Common myeloid progenitor, CD34-positive (primary cell): Measurements from ENCODE around the gene KIF13A.
A peak's percentile ranks its signal among the peaks of the same experiment; 100 is the strongest.

Experiments
- CTCF ChIA-PET: fragments of 350-600 bp; sonication (Branson Sonifier 250); formaldehyde crosslinking; loops from one replicate; lab custom pipeline; 2021; ENCODE audit warnings: antibody characterized with exemption; lab: Charles Lee
- POLR2A ChIA-PET: fragments of 350-600 bp; sonication (Branson Sonifier 250); formaldehyde crosslinking; loops from one replicate; lab custom pipeline; 2021; ENCODE audit warnings: antibody characterized with exemption; lab: Charles Lee
- DNase-seq, 3 donors: peaks; one replicate each; pipeline versions ENCODE4 v3.0.0 to v3.0.0-alpha.2; 2013
- H3K27ac ChIP-seq, 2 experiments: 1 replicate in 1 of 2; 2 replicates in 1 of 2; pipeline ENCODE4 v1.7.0; 2013; ENCODE audit warnings: inconsistent platforms in 2 of 2, low read length in 2 of 2, mild to moderate bottlenecking in 2 of 2, low read depth in 1 of 2, moderate library complexity in 1 of 2; ENCODE audit not compliant: severe bottlenecking in 2 of 2, insufficient read depth in 1 of 2, poor library complexity in 1 of 2
- H3K27me3 ChIP-seq, 5 experiments: replicated peaks in 2 of 5; 1 replicate in 3 of 5; 2 replicates in 2 of 5; pipeline versions ENCODE4 v1.6.1 to v1.7.0; 2013; ENCODE audit warnings: low read length in 4 of 5, mild to moderate bottlenecking in 2 of 5, moderate library complexity in 2 of 5, inconsistent platforms in 1 of 5; ENCODE audit not compliant: insufficient read depth in 5 of 5, control insufficient read depth in 4 of 5
- H3K36me3 ChIP-seq, 4 experiments: 1 replicate in 2 of 4; 2 replicates in 2 of 4; pipeline versions ENCODE4 v1.6.1 to v1.7.0; 2013; ENCODE audit warnings: low read length in 3 of 4, control low read depth in 1 of 4, mild to moderate bottlenecking in 1 of 4; ENCODE audit not compliant: control insufficient read depth in 4 of 4, insufficient read depth in 4 of 4
- H3K4me1 ChIP-seq, 4 experiments: 1 replicate in 3 of 4; 2 replicates in 1 of 4; pipeline versions ENCODE4 v1.6.1 to v1.7.1; 2013; ENCODE audit warnings: low read length in 3 of 4, mild to moderate bottlenecking in 3 of 4, control low read depth in 1 of 4, inconsistent platforms in 1 of 4, moderate library complexity in 1 of 4; ENCODE audit not compliant: control insufficient read depth in 4 of 4, insufficient read depth in 4 of 4; ENCODE audit errors: control extremely low read depth in 1 of 4
- H3K4me3 ChIP-seq, 7 experiments: 1 replicate in 4 of 7; 2 replicates in 3 of 7; pipeline versions ENCODE4 v1.5.1 to v1.7.0; 2013; ENCODE audit warnings: mild to moderate bottlenecking in 7 of 7, low read length in 6 of 7, moderate library complexity in 6 of 7, inconsistent platforms in 2 of 7, low read depth in 2 of 7, control low read depth in 1 of 7; ENCODE audit not compliant: insufficient read depth in 4 of 7, control insufficient read depth in 1 of 7; ENCODE audit errors: extremely low read depth in 1 of 7
- H3K9me3 ChIP-seq, 5 experiments: 1 replicate in 4 of 5; 2 replicates in 1 of 5; pipeline versions ENCODE4 v1.6.1 to v1.7.1; 2013; ENCODE audit warnings: low read length in 4 of 5, mild to moderate bottlenecking in 2 of 5, inconsistent platforms in 1 of 5, low read depth in 1 of 5, moderate library complexity in 1 of 5; ENCODE audit not compliant: control insufficient read depth in 4 of 5, insufficient read depth in 2 of 5; ENCODE audit errors: control extremely low read depth in 1 of 5
- WGBS: methylation state at CpG from one replicate; pipeline ENCODE4 v1.1.5; 2013; ENCODE audit not compliant: insufficient coverage; 5-methylcytosine and 5-hydroxymethylcytosine counted together

The KIF13A gene

DNA sequence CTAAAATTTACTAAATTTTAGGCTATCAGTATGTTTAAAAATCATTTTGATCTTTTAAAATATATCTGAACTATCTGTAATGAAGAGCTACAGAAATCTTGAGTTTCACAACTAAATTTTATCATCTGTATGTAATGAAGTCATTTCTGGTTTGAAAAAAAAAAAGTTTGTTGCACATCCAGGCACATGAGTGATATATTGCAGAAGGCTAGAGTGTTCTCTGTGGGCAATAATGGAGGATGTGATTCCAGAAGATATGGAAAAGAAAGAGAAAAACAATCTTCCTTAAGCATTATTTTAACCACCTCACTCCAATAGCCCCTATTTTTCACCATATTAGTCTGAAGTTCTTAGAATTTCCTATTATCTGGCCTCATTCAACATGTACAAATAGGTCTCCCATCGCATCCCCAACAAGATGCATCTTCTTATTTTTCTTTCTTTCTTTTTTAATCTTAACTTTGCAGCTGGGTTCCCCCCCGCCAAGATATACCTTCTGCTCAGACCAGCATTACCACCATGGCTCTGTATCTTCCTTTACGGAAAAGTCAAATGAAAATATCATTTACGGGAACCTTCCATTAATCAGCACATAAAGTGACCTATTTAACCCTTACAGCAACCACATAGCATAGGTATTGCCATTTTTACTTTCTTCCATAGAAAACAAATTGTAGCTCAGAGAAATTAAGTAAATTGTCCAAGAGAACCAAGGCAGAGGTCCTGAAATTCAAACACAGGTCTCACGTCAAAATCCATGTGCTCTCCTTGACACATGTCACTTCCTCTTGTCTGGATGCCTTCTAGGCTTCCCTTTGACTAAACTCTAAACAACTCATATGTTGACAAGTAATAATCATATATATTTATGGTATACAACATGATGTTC lies 116.9 kb downstream of the KIF13A start:
- 50% methylated on average over 4 of the region's 5 CpGs for WGBS
- no peaks in the 10 kb centered on the region for H3K27me3 ChIP-seq
- peaks cover 0 to 3% (median 0%) of the 10 kb centered on the region in 4 experiments for H3K36me3 ChIP-seq
- H3K4me1 ChIP-seq, result peaks cover 6 to 42% (median 11%) of the 10 kb centered on the region in 4 experiments
- no peaks in the 10 kb centered on the region for H3K9me3 ChIP-seq
- H3K4me3 ChIP-seq, result peak overlapping the region in 1 of 7 experiments; percentile 19
- ChIA-PET POLR2A (no interaction called here), CTCF (interaction anchor here (0.7 to 1.5 kb wide), 3 partner anchors 9 to 23 kb away, joined by 3 read pairs; no protein-coding TSS in a partner anchor)
- H3K27ac ChIP-seq, result no peak overlapping the region
- peak in 2 of 3 donors; percentile 60 to 66 for DNase-seq

DNA sequence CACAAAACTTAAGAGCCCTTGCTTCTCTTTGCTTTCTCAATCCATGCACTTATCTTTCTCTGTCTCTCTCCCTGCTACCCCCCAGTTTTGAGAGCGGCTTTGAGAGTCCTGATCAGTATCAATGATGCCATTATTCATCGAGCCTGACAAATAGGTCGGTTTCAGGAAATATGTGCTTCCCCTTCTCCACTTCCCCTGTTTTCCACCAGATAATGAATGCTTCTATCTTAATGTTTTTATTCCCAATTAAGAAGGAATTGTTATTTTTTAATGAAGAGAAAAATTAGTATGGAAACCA lies 117.7 kb downstream of the KIF13A start:
- H3K4me3 ChIP-seq, result peak overlapping the region in 2 of 7 experiments; percentile 4 to 46

GRCh38 chr6:17869010-17869752 lies 118.3 kb downstream of the KIF13A start:
- peak in 2 of 3 donors; percentile 63 to 78 for DNase-seq
- 8% methylated on average over 2 of the region's 6 CpGs for WGBS
- Histone ChIP-seq H3K36me3 (peaks cover 0 to 3% (median 0%) of the 10 kb centered on the region in 4 experiments), H3K27me3 (no peaks in the 10 kb centered on the region), H3K4me1 (peaks cover 6 to 42% (median 11%) of the 10 kb centered on the region in 4 experiments), H3K27ac (peak overlapping the region in 1 of 2 experiments; percentile 62), H3K9me3 (no peaks in the 10 kb centered on the region), H3K4me3 (peak overlapping the region in 2 of 7 experiments; percentile 4 to 46)
- ChIA-PET CTCF (interaction anchor here (0.8 kb wide), 1 partner anchor 20 kb away, joined by 3 read pairs; no protein-coding TSS in a partner anchor), POLR2A (no interaction called here)

More for the DNA sequence above, 117.7 kb downstream of the KIF13A start:
- Histone ChIP-seq H3K27ac (peak overlapping the region in 1 of 2 experiments; percentile 62), H3K4me1 (peaks cover 6 to 42% (median 11%) of the 10 kb centered on the region in 4 experiments), H3K27me3 (no peaks in the 10 kb centered on the region), H3K36me3 (peaks cover 0 to 3% (median 0%) of the 10 kb centered on the region in 4 experiments), H3K9me3 (no peaks in the 10 kb centered on the region)
- CTCF ChIA-PET, result interaction anchor here (0.7 to 0.8 kb wide), 2 partner anchors 10 to 20 kb away, joined by 3 read pairs; no protein-coding TSS in a partner anchor
- WGBS, result 0% methylated on average over 1 of the region's 3 CpGs
- POLR2A ChIA-PET, result no interaction called here
- DNase-seq, result peak; percentile 31 to 66 (median 42)

GRCh38 chr6:17867880-17868279 lies 119.6 kb downstream of the KIF13A start:
- Histone ChIP-seq H3K9me3 (no peaks in the 10 kb centered on the region), H3K27ac (no peak overlapping the region), H3K4me3 (no peak overlapping the region), H3K36me3 (peaks cover 0 to 3% (median 0%) of the 10 kb centered on the region in 4 experiments), H3K4me1 (peaks cover 6 to 42% (median 11%) of the 10 kb centered on the region in 4 experiments), H3K27me3 (no peaks in the 10 kb centered on the region)
- no CpG with 5 or more reads among the region's 1 CpG for WGBS
- DNase-seq, result no peak
- ChIA-PET CTCF (no interaction called here), POLR2A (no interaction called here)

DNA sequence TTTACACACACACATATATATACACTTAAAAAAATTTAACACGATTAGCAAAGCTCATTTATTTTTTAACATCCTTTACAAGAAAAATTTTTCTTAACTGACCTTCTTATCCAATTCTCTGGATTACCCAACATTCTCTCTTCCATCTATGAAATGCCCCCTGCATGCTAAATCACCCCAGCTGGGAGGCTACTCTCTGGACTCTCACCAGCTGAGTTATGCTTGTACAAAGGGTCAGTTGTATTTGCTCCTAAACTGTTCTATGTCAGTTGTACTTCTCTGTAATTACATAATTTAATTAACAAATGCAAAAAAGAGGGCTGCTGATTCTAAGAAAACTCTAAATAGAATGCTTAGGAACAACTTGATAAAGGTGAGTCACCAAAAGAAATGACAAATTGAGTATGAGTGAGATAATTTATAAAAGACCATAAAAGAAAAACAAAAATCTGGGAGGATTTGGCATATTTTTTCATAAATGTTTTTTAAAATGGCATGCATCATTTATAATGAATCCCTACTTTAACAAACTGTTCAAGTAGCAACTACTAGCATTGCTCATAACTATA lies 120.5 kb downstream of the KIF13A start:
- CTCF ChIA-PET, result no interaction called here
- no peak for DNase-seq
- Histone ChIP-seq H3K4me1 (peaks cover 6 to 42% (median 11%) of the 10 kb centered on the region in 4 experiments), H3K4me3 (no peak overlapping the region), H3K36me3 (peaks cover 0 to 3% (median 0%) of the 10 kb centered on the region in 4 experiments), H3K27ac (no peak overlapping the region), H3K9me3 (no peaks in the 10 kb centered on the region), H3K27me3 (no peaks in the 10 kb centered on the region)
- POLR2A ChIA-PET, result no interaction called here
- WGBS, result 100% methylated on average over 1 of the region's 1 CpG

DNA sequence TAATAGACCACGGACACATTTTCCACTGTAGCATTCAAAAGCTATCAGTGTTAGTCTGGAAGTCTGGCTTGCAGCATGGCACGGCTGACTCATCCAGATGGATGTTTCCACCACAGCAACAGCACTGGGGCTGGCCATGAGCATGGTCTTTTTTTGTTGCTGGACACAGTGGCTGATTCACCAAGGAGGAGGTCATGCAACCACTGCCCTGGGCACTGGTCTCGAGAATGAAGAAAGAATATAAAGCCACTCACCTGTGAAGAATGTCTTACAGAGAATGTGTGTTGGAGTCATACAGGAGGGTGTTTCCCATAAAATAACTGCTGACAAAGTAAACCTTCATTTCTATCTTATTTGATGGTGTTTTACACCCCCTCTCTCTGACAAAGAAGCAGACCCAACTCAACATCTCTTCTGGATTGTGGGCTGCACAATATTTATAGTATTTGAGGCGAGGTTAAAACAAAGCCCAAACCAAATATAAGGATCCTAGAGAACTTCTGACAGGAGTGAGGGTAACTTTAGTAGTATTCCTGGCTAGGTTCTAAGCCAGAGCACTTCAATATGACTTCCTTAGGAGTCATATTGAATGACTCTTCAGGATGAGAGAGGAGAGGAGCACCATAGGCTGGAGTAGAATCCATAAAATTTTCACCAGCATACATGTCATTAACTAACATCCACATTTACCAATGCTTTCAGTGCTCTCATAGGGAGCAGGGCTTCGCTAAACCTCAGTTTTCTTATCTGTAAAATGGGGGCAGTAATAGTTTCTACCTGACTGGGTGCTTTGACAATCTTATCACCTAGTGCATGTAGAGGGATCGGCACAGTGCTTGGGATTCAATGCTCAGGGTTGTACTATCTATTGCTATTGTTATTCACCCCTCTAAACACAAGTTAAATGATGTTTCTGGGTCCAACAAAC lies 121.4 kb downstream of the KIF13A start:
- peaks cover 0 to 3% (median 0%) of the 10 kb centered on the region in 4 experiments for H3K36me3 ChIP-seq
- H3K4me1 ChIP-seq, result peaks cover 6 to 36% (median 11%) of the 10 kb centered on the region in 4 experiments
- no peaks in the 10 kb centered on the region for H3K27me3 ChIP-seq
- no peak overlapping the region for H3K4me3 ChIP-seq
- H3K9me3 ChIP-seq, result no peaks in the 10 kb centered on the region
- H3K27ac ChIP-seq, result no peak overlapping the region
- no peak for DNase-seq
- POLR2A ChIA-PET, result no interaction called here
- WGBS, result 95% methylated on average over 3 of the region's 6 CpGs
- CTCF ChIA-PET, result interaction anchor here (0.6 to 1.1 kb wide), 3 partner anchors 11 to 329 kb away, joined by 3 to 4 read pairs (median 3); no protein-coding TSS in a partner anchor
